H9 (cell line): ENCODE results near the gene MAP3K5. TPM values are rescaled to one million over a fixed set of nuclear protein-coding genes. Genes with fewer than 3 reads are reported as not detected.

Source experiments
- DNase-seq: peaks from one replicate; pipeline ENCODE4 v3.0.0-alpha.2; 2017
- H2AFZ ChIP-seq: one replicate; pipeline ENCODE4 v1.6.1; 2013; ENCODE audit warnings: mild to moderate bottlenecking, low read length, control low read depth, moderate library complexity
- H2AK5ac ChIP-seq: 2 replicates; pipeline ENCODE4 v1.6.1; 2013; ENCODE audit warnings: low read length, control low read depth, mixed read lengths; ENCODE audit not compliant: insufficient read length
- H2BK120ac ChIP-seq: one replicate; pipeline ENCODE4 v1.6.1; 2013; ENCODE audit warnings: low read depth, mild to moderate bottlenecking, low read length, control low read depth, inconsistent platforms; ENCODE audit not compliant: poor library complexity, severe bottlenecking
- H2BK12ac ChIP-seq: 2 replicates; pipeline ENCODE4 v1.6.1; 2013; ENCODE audit warnings: low read length, control low read depth, mixed read lengths, low read depth; ENCODE audit not compliant: insufficient read length
- H2BK15ac ChIP-seq: 2 replicates; pipeline ENCODE4 v1.6.1; 2013; ENCODE audit warnings: low read depth, low read length, control low read depth
- H2BK20ac ChIP-seq: one replicate; pipeline ENCODE4 v1.6.1; 2013; ENCODE audit warnings: low read depth, mild to moderate bottlenecking, low read length, control low read depth, inconsistent platforms; ENCODE audit not compliant: poor library complexity, severe bottlenecking
- H2BK5ac ChIP-seq: 2 replicates; pipeline ENCODE4 v1.6.1; 2013; ENCODE audit warnings: low read length, control low read depth, mixed read lengths; ENCODE audit not compliant: insufficient read length
- H3K14ac ChIP-seq: 2 replicates; pipeline ENCODE4 v1.6.1; 2013; ENCODE audit warnings: low read length, control low read depth; ENCODE audit not compliant: insufficient read depth
- H3K18ac ChIP-seq: 2 replicates; pipeline ENCODE4 v1.6.1; 2013; ENCODE audit warnings: low read depth, mild to moderate bottlenecking, mixed read lengths, low read length, control low read depth; ENCODE audit not compliant: insufficient read length
- H3K23ac ChIP-seq: 2 replicates; pipeline ENCODE4 v1.6.1; 2013; ENCODE audit warnings: low read length, control low read depth, mixed read lengths, low read depth; ENCODE audit not compliant: insufficient read length
- H3K23me2 ChIP-seq: 2 replicates; pipeline ENCODE4 v1.6.1; 2013; ENCODE audit warnings: low read depth, mild to moderate bottlenecking, mixed read lengths, low read length, control low read depth; ENCODE audit not compliant: insufficient read length, poor library complexity, severe bottlenecking
- H3K27ac ChIP-seq: 2 replicates; pipeline ENCODE4 v1.5.1; 2013; ENCODE audit warnings: low read length, control low read depth, mixed read lengths, low read depth; ENCODE audit not compliant: insufficient read length
- H3K27me3 ChIP-seq: 2 replicates; pipeline ENCODE4 v1.6.1; 2013; ENCODE audit warnings: low read length, control low read depth, inconsistent platforms; ENCODE audit not compliant: insufficient read depth
- H3K4ac ChIP-seq: 2 replicates; pipeline ENCODE4 v1.6.1; 2013; ENCODE audit warnings: low read depth, mild to moderate bottlenecking, control low read depth, inconsistent platforms, low read length, moderate library complexity
- H3K4me1 ChIP-seq: 2 replicates; pipeline ENCODE4 v1.6.1; 2013; ENCODE audit warnings: low read length, control low read depth, inconsistent platforms; ENCODE audit not compliant: insufficient read depth
- H3K4me2 ChIP-seq: 2 replicates; pipeline ENCODE4 v1.6.1; 2013; ENCODE audit warnings: low read length, control low read depth, mixed read lengths; ENCODE audit not compliant: insufficient read length, insufficient read depth
- H3K56ac ChIP-seq: 2 replicates; pipeline ENCODE4 v1.6.1; 2013; ENCODE audit warnings: low read depth, mild to moderate bottlenecking, mixed read lengths, low read length, control low read depth; ENCODE audit not compliant: insufficient read length
- H3K79me1 ChIP-seq: 2 replicates; pipeline ENCODE4 v1.6.1; 2013; ENCODE audit warnings: low read depth, mild to moderate bottlenecking, moderate library complexity, low read length, control low read depth, inconsistent platforms; ENCODE audit not compliant: insufficient read depth, poor library complexity, severe bottlenecking
- H3K79me2 ChIP-seq: 2 replicates; pipeline ENCODE4 v1.6.1; 2013; ENCODE audit warnings: low read length, control low read depth, inconsistent platforms; ENCODE audit not compliant: insufficient read depth
- H3K9ac ChIP-seq: 2 replicates; pipeline ENCODE4 v1.6.1; 2013; ENCODE audit warnings: low read length, control low read depth, mixed read lengths; ENCODE audit not compliant: insufficient read length; ENCODE audit errors: extremely low read depth
- H3K9me3 ChIP-seq: one replicate; pipeline ENCODE4 v1.6.1; 2013; ENCODE audit warnings: low read depth, low read length, inconsistent platforms; ENCODE audit not compliant: control insufficient read depth
- H3T11ph ChIP-seq: one replicate; pipeline ENCODE4 v1.6.1; 2013; ENCODE audit warnings: mild to moderate bottlenecking, low read length, control low read depth, inconsistent platforms
- H4K20me1 ChIP-seq: one replicate; pipeline ENCODE4 v1.6.1; 2013; ENCODE audit not compliant: control insufficient read depth, insufficient read length, insufficient read depth
- H4K5ac ChIP-seq: 2 replicates; pipeline ENCODE4 v1.6.1; 2013; ENCODE audit warnings: low read depth, mild to moderate bottlenecking, mixed read lengths, low read length, control low read depth; ENCODE audit not compliant: insufficient read length
- H4K8ac ChIP-seq: replicated peaks from 2 replicates; pipeline ENCODE4 v1.6.1; 2013; ENCODE audit warnings: low read length, control low read depth, mixed read lengths, low read depth; ENCODE audit not compliant: insufficient read length
- H4K91ac ChIP-seq: 2 replicates; pipeline ENCODE4 v1.6.1; 2013; ENCODE audit warnings: low read depth, mild to moderate bottlenecking, moderate library complexity, mixed read lengths, low read length, control low read depth; ENCODE audit not compliant: insufficient read length
- H3K27ac Mint-ChIP-seq, 3 experiments: 2 replicates in 2 of 3; 3 replicates in 1 of 3; pipeline ENCODE4 v1.8.0; 2020 to 2021; ENCODE audit warnings: mixed read lengths in 3 of 3, mild to moderate bottlenecking in 1 of 3, moderate library complexity in 1 of 3
- H3K27me3 Mint-ChIP-seq: 2 replicates; pipeline ENCODE4 v1.8.0; 2021; ENCODE audit warnings: low read depth, mild to moderate bottlenecking, moderate library complexity, mixed read lengths
- H3K36me3 Mint-ChIP-seq, 3 experiments: 2 replicates in 2 of 3; 3 replicates in 1 of 3; pipeline ENCODE4 v1.8.0; 2020 to 2021; ENCODE audit warnings: low read depth in 3 of 3, mixed read lengths in 3 of 3; ENCODE audit not compliant: insufficient read depth in 1 of 3
- H3K4me1 Mint-ChIP-seq, 2 experiments: 2 replicates each; pipeline ENCODE4 v1.8.0; 2020; ENCODE audit warnings: mixed read lengths in 2 of 2
- H3K4me3 Mint-ChIP-seq, 2 experiments: 2 replicates in 1 of 2; 3 replicates in 1 of 2; pipeline ENCODE4 v1.8.0; 2020 to 2021; ENCODE audit warnings: mild to moderate bottlenecking in 2 of 2, mixed read lengths in 2 of 2, moderate library complexity in 1 of 2
- H3K9me3 Mint-ChIP-seq, 2 experiments: 2 replicates in 1 of 2; 3 replicates in 1 of 2; pipeline ENCODE4 v1.8.0; 2020; ENCODE audit warnings: mild to moderate bottlenecking in 2 of 2, mixed read lengths in 2 of 2, moderate library complexity in 1 of 2
- CTCF ChIP-seq: fragments of 200-600 bp; sonication (generic); conservative IDR thresholded peaks from 3 replicates; pipeline ENCODE4 v1.8.0; 2021; ENCODE audit warnings: antibody characterized with exemption, mild to moderate bottlenecking
- total RNA-seq: library from RNA; stranded (reverse); gene quantifications from 2 replicates; pipeline ENCODE4 v1.2.1, GENCODE V29; 2021

MAP3K5 gene
- total RNA-seq, 1 experiment from 2014 or later: 1.6 TPM

- no peak overlapping the region for H3K56ac ChIP-seq
- H4K20me1 ChIP-seq: no peaks in the 10 kb centered on the region
- Mint-ChIP-seq H3K36me3 (no peaks in the 10 kb centered on the region), H3K4me3 (no peak overlapping the region), H3K27ac (no peak overlapping the region), H3K9me3 (no peaks in the 10 kb centered on the region), H3K4me1 (no peaks in the 10 kb centered on the region), H3K27me3 (no peaks in the 10 kb centered on the region)
- H3K4me1 ChIP-seq: no peaks in the 10 kb centered on the region
- H3K23me2 ChIP-seq: no peaks in the 10 kb centered on the region
- H4K91ac ChIP-seq: no peak overlapping the region
- no peaks in the 10 kb centered on the region for H3K79me2 ChIP-seq
- H3K4me2 ChIP-seq: no peak overlapping the region
- no peak overlapping the region for H3K18ac ChIP-seq
- H4K5ac ChIP-seq: no peak overlapping the region
- no peak overlapping the region for H4K8ac ChIP-seq
- no peak overlapping the region for H2AK5ac ChIP-seq
- H3K79me1 ChIP-seq: no peaks in the 10 kb centered on the region
- H2BK20ac ChIP-seq: no peak overlapping the region
- no peak overlapping the region for H2AFZ ChIP-seq
- no peaks in the 10 kb centered on the region for H3K9me3 ChIP-seq
- TF ChIP-seq CTCF: no peak
- H2BK12ac ChIP-seq: no peak overlapping the region
- H3K4ac ChIP-seq: no peak overlapping the region
- H3K27ac ChIP-seq: no peak overlapping the region
- no peak overlapping the region for H2BK15ac ChIP-seq
- H3K14ac ChIP-seq: no peak overlapping the region
- no peaks in the 10 kb centered on the region for H3K27me3 ChIP-seq
- H2BK5ac ChIP-seq: no peak overlapping the region
- no peak overlapping the region for H3K9ac ChIP-seq
- H3T11ph ChIP-seq: no peak overlapping the region
- DNase-seq: no peak
- no peak overlapping the region for H2BK120ac ChIP-seq
- no peak overlapping the region for H3K23ac ChIP-seq
Measured at GRCh38 chr6:136652656-136653055, 139.6 kb downstream of the MAP3K5 start.
